HepG2 (cell line): ENCODE data around the gene MAP1LC3A. TPM values are rescaled to one million over a fixed set of nuclear protein-coding genes. Genes with fewer than 3 reads are reported as not detected.

Experiments
- AHR ChIP-seq: IDR thresholded peaks from 2 replicates; pipeline ENCODE4 v1.6.1; 2018; ENCODE audit warnings: missing genetic modification reagents, missing compliant biosample characterization
- ARID4A ChIP-seq: sonication (generic); formaldehyde crosslinking; IDR thresholded peaks from 2 replicates; pipeline ENCODE4 v1.5.0; 2020; ENCODE audit warnings: mild to moderate bottlenecking, missing genetic modification reagents, borderline replicate concordance
- ATF3 ChIP-seq: sonication (generic); formaldehyde crosslinking; IDR thresholded peaks from 2 replicates; pipeline ENCODE4 v1.4.0; 2020; ENCODE audit warnings: missing genetic modification reagents
- HOXA3 ChIP-seq: sonication (generic); formaldehyde crosslinking; IDR thresholded peaks from 2 replicates; pipeline ENCODE4 v1.5.0; 2020; ENCODE audit warnings: missing genetic modification reagents
- KMT2B ChIP-seq: IDR thresholded peaks from 2 replicates; pipeline ENCODE4 v1.6.1; 2016; ENCODE audit warnings: missing genetic modification reagents, missing compliant biosample characterization
- MXD3 ChIP-seq: IDR thresholded peaks from 2 replicates; pipeline ENCODE4 v1.6.1; 2016; ENCODE audit warnings: mild to moderate bottlenecking, missing biosample characterization, missing genetic modification reagents
- MYC ChIP-seq: sonication (generic); formaldehyde crosslinking; IDR thresholded peaks from 2 replicates; pipeline ENCODE4 v1.9.0; 2021; ENCODE audit warnings: missing genetic modification reagents, borderline replicate concordance
- RBM22 ChIP-seq: fragments of 200-400 bp; formaldehyde crosslinking; optimal IDR thresholded peaks from 2 replicates; pipeline ENCODE3; 2017; ENCODE audit warnings: mild to moderate bottlenecking, low read length, moderate library complexity
- STAG1 ChIP-seq: sonication (generic); formaldehyde crosslinking; IDR thresholded peaks from 2 replicates; pipeline ENCODE4 v1.4.0; 2020; ENCODE audit warnings: missing genetic modification reagents
- TERF1 ChIP-seq: sonication (generic); formaldehyde crosslinking; IDR thresholded peaks from 2 replicates; pipeline ENCODE4 v1.8.0; 2022; ENCODE audit warnings: mild to moderate bottlenecking, missing genetic modification reagents, moderate library complexity
- ZBTB38 ChIP-seq: sonication (generic); formaldehyde crosslinking; IDR thresholded peaks from 2 replicates; pipeline ENCODE4 v1.5.1; 2020; ENCODE audit warnings: mild to moderate bottlenecking, missing genetic modification reagents
- ZIK1 ChIP-seq: sonication (generic); formaldehyde crosslinking; IDR thresholded peaks from 2 replicates; pipeline ENCODE4 v1.5.0; 2020; ENCODE audit warnings: mild to moderate bottlenecking, low read depth, missing genetic modification reagents, borderline replicate concordance
- ZNF263 ChIP-seq: sonication (generic); formaldehyde crosslinking; IDR thresholded peaks from 2 replicates; pipeline ENCODE4 v1.4.0; 2020; ENCODE audit warnings: missing genetic modification reagents
- ZNF362 ChIP-seq: sonication (generic); formaldehyde crosslinking; IDR thresholded peaks from 2 replicates; pipeline ENCODE4 v1.4.0; 2020; ENCODE audit warnings: missing genetic modification reagents, mild to moderate bottlenecking, borderline replicate concordance
- ZNF484 ChIP-seq: sonication (generic); formaldehyde crosslinking; IDR thresholded peaks from 2 replicates; pipeline ENCODE4 v1.5.1; 2020; ENCODE audit warnings: mild to moderate bottlenecking, low read depth, missing genetic modification reagents, borderline replicate concordance
- ZNF572 ChIP-seq: sonication (generic); formaldehyde crosslinking; IDR thresholded peaks from 2 replicates; pipeline ENCODE4 v1.5.1; 2020; ENCODE audit warnings: mild to moderate bottlenecking, missing genetic modification reagents
- ZNF687 ChIP-seq: sonication (generic); formaldehyde crosslinking; IDR thresholded peaks from 2 replicates; pipeline ENCODE4 v1.5.1; 2020; ENCODE audit warnings: mild to moderate bottlenecking, missing genetic modification reagents, moderate library complexity
- ZNF768 ChIP-seq: sonication (generic); formaldehyde crosslinking; IDR thresholded peaks from 2 replicates; pipeline ENCODE4 v1.4.0; 2020; ENCODE audit warnings: missing genetic modification reagents
- polyA plus RNA-seq, 8 experiments: library from polyadenylated mRNA; depleted of rRNA in 3 of 8; stranded (reverse) in 7 of 8; unstranded in 1 of 8; fragments of >200 nt; fragmentation: Illumina TruSeq in 4 of 8; extraction: Trizol in 4 of 8; gene quantifications; 2 replicates each; pipeline versions ENCODE4 v1.2.1 to v1.2.3, GENCODE V29; 2011 to 2016; ENCODE audit warnings: low read depth in 4 of 8, missing spikeins in 1 of 8, mixed read lengths in 1 of 8; ENCODE audit not compliant: insufficient read depth in 1 of 8
- total RNA-seq, 5 experiments: library from RNA; depleted of rRNA; stranded (reverse); fragments of >200 nt; fragmentation: Illumina TruSeq; extraction: Trizol; gene quantifications; 2 replicates each; pipeline ENCODE4 v1.2.3, GENCODE V29; 2016; ENCODE audit warnings: low read depth in 1 of 5

The MAP1LC3A gene
- total and polyA plus RNA-seq, 2 of the 13 experiments (the other 11 are each of a cell fraction or from before 2014, with no cell fraction given) = not detected

GRCh38 chr20:34536798-34537394 lies 21.6 kb upstream of the MAP1LC3A start (continued):
- TF ChIP-seq RBM22 (peak; percentile 80), KMT2B (peak; percentile 45; the same call in 1 of the 2 replicates), ZNF687 (CRISPR knock-in tag) (peak; percentile 61), ZNF572 (CRISPR knock-in tag) (peak; percentile 47; the same call in 1 of the 2 replicates), AHR (peak; percentile 24; the same call in 1 of the 2 replicates), TERF1 (CRISPR knock-in tag) (no peak), HOXA3 (CRISPR knock-in tag) (peak; percentile 89), MXD3 (no peak), STAG1 (CRISPR knock-in tag) (peak; percentile 87), ZNF263 (CRISPR knock-in tag) (0 out of 2 replicates have a peak, but pooled peaks have one; percentile 33), MYC (CRISPR knock-in tag) (0 out of 2 replicates have a peak, but pooled peaks have one; percentile 43), ATF3 (CRISPR knock-in tag) (0 out of 2 replicates have a peak, but pooled peaks have one; percentile 46), ARID4A (CRISPR knock-in tag) (peak; percentile 29; the same call in 1 of the 2 replicates), ZNF362 (CRISPR knock-in tag) (no peak), ZNF484 (CRISPR knock-in tag) (no peak), ZIK1 (CRISPR knock-in tag) (no peak), ZBTB38 (CRISPR knock-in tag) (peak; percentile 90), ZNF768 (CRISPR knock-in tag) (peak; percentile 49; the same call in 1 of the 2 replicates)
